Gastroesophageal sphincter (tissue), 3 donors: Measurements from ENCODE around the gene PTPRU.

Source experiments
- POLR2AphosphoS5 ChIP-seq: sonication (generic); formaldehyde crosslinking; IDR thresholded peaks from one replicate; pipeline ENCODE4 v1.6.1; 2017; ENCODE audit warnings: antibody characterized with exemption
- TF ChIP-seq, protein P1 (sequence below), 4 experiments: fragments of 200-600 bp in 2 of 4; fragments of 450-650 bp in 2 of 4; sonication (generic) in 1 of 4; IDR thresholded peaks; one replicate each; pipeline ENCODE4 v1.5.1; 2017 to 2019; ENCODE audit warnings: antibody characterized with exemption in 4 of 4, mild to moderate bottlenecking in 2 of 4, moderate library complexity in 2 of 4

DNA sequence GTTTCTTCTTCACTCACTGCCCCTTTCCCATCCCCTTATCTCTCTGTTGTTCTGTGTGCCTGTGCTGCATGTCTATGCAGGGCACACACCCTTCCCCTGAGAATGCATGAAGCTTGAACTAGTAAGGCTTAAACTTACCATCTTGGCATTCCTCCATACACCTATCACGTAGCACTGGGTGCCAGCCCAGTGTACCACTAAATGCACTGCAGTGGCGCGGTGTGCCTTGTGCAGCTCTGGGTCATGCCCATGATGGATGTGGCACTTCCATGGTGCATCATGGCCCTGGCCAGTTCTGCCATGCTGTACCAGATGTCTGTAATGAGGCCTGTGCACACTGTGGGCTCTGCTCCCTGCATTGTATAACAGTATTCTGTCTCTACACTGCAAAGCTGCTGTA is 10.7 kb downstream of the PTPRU start:
- TF ChIP-seq, protein P1, sequence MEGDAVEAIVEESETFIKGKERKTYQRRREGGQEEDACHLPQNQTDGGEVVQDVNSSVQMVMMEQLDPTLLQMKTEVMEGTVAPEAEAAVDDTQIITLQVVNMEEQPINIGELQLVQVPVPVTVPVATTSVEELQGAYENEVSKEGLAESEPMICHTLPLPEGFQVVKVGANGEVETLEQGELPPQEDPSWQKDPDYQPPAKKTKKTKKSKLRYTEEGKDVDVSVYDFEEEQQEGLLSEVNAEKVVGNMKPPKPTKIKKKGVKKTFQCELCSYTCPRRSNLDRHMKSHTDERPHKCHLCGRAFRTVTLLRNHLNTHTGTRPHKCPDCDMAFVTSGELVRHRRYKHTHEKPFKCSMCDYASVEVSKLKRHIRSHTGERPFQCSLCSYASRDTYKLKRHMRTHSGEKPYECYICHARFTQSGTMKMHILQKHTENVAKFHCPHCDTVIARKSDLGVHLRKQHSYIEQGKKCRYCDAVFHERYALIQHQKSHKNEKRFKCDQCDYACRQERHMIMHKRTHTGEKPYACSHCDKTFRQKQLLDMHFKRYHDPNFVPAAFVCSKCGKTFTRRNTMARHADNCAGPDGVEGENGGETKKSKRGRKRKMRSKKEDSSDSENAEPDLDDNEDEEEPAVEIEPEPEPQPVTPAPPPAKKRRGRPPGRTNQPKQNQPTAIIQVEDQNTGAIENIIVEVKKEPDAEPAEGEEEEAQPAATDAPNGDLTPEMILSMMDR (IDR thresholded peaks at IDR 0.05): no peak
- no peak for TF ChIP-seq POLR2AphosphoS5
